GM18858 (cell line): ENCODE data around the gene RABGAP1L.
"Not testable (repeated sequence)": the region's sequence is repeated elsewhere in the genome, so short reads cannot be mapped to it uniquely, and the experiment has no call there.

ENCODE experiments used
- ATAC-seq: cut with Tn5 transposase; IDR thresholded peaks from one replicate; pipeline ENCODE4 v1.9.1; 2021; ENCODE audit not compliant: unreplicated experiment

Gene RABGAP1L

GRCh38 chr1:174550296-174550695, 391.0 kb downstream of the RABGAP1L start:
- ATAC-seq, result no peak

GRCh38 chr1:174556392-174556791, 397.1 kb downstream of the RABGAP1L start:
- no peak for ATAC-seq

DNA sequence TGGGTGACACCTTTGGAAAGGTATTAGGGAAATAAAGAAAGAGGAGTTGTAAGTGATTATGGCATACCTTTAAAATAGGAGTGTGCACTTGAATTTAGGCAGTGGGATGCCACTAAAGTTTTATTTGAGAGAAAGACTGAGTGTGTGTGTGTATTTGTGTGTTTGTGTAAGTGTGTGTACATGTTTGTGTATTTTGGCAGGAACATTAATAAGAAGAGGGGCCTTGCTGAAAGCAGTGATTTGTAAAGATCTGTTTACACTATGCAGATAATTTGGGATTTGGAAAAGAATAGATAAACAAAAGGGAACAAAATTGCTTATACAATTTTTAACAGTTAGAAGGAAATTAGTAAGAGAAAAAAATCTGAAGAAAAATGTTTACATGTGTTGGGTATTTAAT, 409.2 kb downstream of the RABGAP1L start:
- ATAC-seq, result no peak

GRCh38 chr1:174569240-174569639, 409.9 kb downstream of the RABGAP1L start:
- no peak for ATAC-seq

DNA sequence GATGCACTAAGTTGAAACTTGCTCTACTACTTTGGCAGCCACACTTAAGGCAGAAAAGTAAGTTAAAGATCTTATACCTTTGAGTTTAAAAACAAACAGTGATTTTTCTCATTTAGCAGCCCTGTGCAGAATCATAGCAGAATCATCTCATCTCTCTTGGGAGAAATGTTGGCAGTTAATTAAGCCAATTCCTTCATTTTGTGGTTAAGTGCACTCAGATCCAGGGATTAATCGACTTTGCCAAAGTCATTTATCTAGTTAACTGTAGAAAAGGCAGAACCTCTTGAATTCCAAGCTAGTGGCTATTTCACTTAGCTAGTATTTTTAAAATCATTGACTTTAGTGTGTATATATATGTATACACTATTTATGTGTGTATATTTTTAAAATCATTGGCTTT, 413.5 kb downstream of the RABGAP1L start:
- no peak for ATAC-seq

GRCh38 chr1:174576120-174576519, 416.8 kb downstream of the RABGAP1L start:
- ATAC-seq, result not testable (repeated sequence)

- no peak for ATAC-seq
Observed at GRCh38 chr1:174577681-174578080, 418.4 kb downstream of the RABGAP1L start.

- ATAC-seq, result no peak
Observed at GRCh38 chr1:174580801-174581200, 421.5 kb downstream of the RABGAP1L start.

GRCh38 chr1:174583316-174583715, 424.0 kb downstream of the RABGAP1L start:
- ATAC-seq, result no peak

- no peak for ATAC-seq
Observed at GRCh38 chr1:174584071-174584470, 424.8 kb downstream of the RABGAP1L start.

- ATAC-seq, result not testable (repeated sequence)
Observed at GRCh38 chr1:174588618-174589017, 429.3 kb downstream of the RABGAP1L start.

DNA sequence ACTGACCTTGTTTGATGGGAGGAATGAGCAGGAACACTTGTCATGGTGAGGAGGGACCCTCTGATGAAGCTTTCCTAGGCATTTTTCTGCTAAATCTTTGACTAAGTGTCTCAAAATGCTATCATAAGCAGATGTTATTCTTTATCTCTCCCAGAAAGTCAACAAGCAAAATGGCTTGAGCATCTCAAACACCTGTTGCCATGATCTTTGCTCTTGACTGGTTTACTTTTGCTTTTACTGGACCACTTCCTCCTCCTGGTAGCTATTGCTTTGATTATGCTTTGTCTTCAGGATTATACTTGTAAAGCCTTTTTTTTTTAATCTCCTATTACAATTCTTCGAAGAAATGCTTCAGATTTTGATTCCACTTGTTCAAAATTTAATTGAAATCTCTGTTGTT, 445.9 kb downstream of the RABGAP1L start:
- ATAC-seq, result no peak

- no peak for ATAC-seq
Observed at GRCh38 chr1:174606471-174606870, 447.2 kb downstream of the RABGAP1L start.

DNA sequence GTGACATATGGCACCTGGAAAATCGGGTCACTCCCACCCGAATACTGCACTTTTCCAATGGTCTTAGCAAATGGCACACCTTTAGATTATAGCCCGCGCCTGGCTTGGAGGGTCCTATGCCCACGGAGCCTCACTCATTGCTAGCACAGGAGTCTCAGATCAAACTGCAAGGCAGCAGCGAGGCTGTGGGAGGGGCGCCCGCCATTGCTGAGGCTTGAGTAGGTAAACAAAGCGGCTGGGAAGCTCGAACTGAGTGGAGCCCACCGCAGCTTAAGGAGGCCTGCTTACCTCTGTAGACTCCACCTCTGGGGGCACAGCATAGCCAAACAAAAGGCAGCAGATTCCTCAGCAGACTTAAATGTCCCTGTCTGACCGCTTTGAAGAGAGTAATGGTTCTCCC, 458.6 kb downstream of the RABGAP1L start:
- not testable (repeated sequence) for ATAC-seq

GRCh38 chr1:174623324-174624035, 464.2 kb downstream of the RABGAP1L start:
- no peak for ATAC-seq

DNA sequence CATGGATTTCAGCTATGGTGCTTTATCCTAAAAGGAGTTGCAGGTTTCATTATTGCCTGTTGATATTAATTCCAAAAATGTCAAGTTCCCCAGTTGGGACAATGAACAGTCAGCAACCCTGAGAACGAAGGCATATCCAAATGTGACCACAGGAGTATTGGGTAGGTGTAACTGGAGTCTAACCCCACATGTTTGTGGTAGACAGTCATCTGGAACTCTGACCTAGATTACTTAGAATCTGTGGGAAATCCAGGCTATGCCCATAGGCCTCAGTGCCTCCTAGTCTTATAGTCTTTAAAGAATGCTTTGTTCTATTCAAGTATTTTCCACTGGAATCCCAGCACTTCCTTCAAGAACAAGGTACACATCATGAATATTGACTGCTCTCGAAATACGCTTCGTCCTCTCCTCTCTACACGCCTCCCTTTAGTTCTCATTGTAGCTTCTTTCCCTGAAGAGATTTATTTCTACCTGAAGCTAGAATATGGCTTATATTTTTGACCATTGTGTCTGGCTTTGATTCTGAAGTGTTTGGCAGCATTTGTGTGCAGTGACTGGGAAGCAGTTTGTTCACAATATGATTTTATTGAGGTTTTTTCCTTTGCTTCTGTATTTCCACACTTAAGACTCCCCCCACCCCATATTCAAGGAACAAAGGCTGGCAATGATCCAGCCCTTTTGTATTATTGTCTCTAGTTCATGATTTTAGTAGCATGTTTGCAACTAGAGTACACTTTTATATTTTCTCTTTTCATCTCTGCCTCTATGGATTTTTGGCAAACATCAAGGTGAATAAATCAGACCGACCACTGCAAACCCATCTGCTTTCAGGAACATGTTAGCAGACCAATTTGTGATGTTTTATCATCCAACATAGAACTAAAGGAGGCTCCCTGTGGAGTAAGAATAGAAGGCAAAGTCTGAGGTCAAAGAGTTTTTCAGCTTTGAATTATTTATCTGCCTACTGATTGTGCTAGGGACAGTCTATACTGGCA, 467.0 kb downstream of the RABGAP1L start:
- ATAC-seq, result no peak

GRCh38 chr1:174637487-174637886, 478.2 kb downstream of the RABGAP1L start:
- ATAC-seq, result no peak

DNA sequence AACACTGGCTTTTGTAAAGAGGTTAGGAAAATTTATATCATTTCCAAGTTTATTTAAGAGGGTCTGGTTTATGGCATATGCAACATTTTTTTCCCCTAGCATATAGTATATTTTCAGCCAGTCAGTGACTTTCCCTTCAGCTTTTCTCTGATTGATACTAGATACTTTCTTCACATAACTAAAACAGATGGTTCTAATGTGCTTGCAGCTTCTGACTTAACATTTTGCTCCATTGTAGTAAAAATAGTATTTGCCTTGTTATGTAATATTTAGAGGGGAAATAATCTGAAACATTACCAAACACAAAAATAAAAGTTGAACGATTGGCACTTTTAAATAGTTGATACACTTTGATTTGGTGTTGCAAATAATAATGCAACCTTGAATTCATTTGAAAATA, 480.1 kb downstream of the RABGAP1L start:
- no peak for ATAC-seq

DNA sequence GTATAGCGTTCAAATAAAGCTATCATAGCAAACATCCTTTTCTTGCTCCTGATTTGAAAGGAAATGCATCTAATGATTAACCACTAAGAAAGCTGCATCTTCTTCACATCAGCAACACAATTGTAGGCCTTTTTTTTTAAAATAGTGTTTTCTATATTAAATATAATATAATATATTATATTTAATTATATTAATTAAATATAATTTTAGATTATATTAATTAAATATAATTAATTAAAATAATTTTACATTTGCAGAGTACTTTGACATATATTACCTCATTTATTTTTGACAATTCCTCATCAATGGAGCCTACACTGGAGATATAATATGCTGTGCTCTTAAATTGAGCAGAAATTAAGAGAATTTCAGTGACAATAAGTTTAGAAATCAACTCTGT, 481.5 kb downstream of the RABGAP1L start:
- no peak for ATAC-seq

GRCh38 chr1:174642393-174642792, 483.1 kb downstream of the RABGAP1L start:
- ATAC-seq, result no peak

DNA sequence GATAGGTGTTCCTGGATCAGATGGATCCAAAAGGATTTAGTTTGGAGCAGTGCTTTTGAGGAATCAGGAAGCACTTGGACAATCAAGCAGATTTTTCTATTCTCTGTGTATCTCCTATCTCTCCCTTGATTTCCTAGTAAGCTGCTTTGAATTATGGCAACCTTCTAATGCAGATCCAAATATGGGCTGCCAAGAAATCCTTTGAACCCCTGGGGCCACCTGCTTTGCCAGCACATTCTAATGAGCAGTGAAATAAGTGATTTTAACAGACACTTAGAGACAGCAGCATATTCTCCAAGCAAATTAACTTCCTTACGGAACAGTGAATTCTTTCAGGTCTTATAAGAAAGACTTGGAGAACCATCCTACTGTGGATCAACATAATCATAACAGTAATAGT, 483.9 kb downstream of the RABGAP1L start:
- ATAC-seq, result no peak

DNA sequence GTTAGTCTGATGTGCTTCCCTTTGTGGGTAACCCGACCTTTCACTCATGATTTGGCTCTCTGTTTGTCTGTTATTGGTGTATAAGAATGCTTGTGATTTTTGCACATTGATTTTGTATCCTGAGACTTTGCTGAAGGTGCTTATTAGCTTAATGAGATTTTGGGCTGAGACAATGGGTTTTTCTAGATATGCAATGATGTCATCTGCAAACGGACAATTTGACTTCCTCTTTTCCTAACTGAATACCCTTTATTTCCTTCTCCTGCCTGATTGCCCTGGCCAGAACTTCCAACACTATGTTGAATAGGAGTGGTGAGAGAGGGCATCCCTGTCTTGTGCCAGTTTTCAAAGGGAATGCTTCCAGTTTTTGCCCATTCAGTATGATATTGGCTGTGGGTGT, 490.3 kb downstream of the RABGAP1L start:
- ATAC-seq, result not testable (repeated sequence)
